ENCODE results near the gene SPRED3.

Gene SPRED3

GRCh38 chr19:38392707-38393308, 4.3 kb downstream of the SPRED3 start:
- TF ChIP-seq CTCF (IDR thresholded peaks at IDR 0.05; ENCODE audit: insufficient read depth, low read length, missing control alignments) = no peak
- DNase-seq (ENCODE audit: low read depth, low spot score) = no peak
- ChIA-PET CTCF (interaction anchor here (1.1 to 4.3 kb wide), 3 partner anchors 11 to 159 kb away, joined by 3 to 53 read pairs (median 3); partner anchors contain the start of genes FAM98C and PSMD8), POLR2A (no interaction called here)
- H3K4me3 ChIP-seq (ENCODE audit: low read depth, low read length) = no peak overlapping the region

GRCh38 chr19:38394488-38394887, 6.0 kb downstream of the SPRED3 start:
- no peak for DNase-seq (ENCODE audit: low read depth, low spot score)
- CTCF ChIA-PET = interaction anchor here (1.1 to 4.3 kb wide), 3 partner anchors 9 to 150 kb away, joined by 3 to 53 read pairs (median 4); partner anchors contain the start of genes FAM98C and PSMD8
- no peak overlapping the region for H3K4me3 ChIP-seq (ENCODE audit: low read depth, low read length)
- POLR2A ChIA-PET = no interaction called here
- TF ChIP-seq CTCF (IDR thresholded peaks at IDR 0.05; ENCODE audit: insufficient read depth, low read length, missing control alignments) = no peak

GRCh38 chr19:38395381-38396114, 7.1 kb downstream of the SPRED3 start:
- no peak for TF ChIP-seq CTCF (IDR thresholded peaks at IDR 0.05; ENCODE audit: insufficient read depth, low read length, missing control alignments)
- no peak for DNase-seq (ENCODE audit: low read depth, low spot score)
- ChIA-PET CTCF (interaction anchor here (4.3 kb wide), 1 partner anchor 8 kb away, joined by 53 read pairs; the partner anchor contains the start of gene FAM98C), POLR2A (no interaction called here)
- H3K4me3 ChIP-seq (ENCODE audit: low read depth, low read length) = no peak overlapping the region

GRCh38 chr19:38399081-38399480, 10.6 kb downstream of the SPRED3 start:
- no peak for TF ChIP-seq CTCF (IDR thresholded peaks at IDR 0.05; ENCODE audit: insufficient read depth, low read length, missing control alignments)
- POLR2A ChIA-PET = interaction anchor here (0.6 to 1.5 kb wide), 2 partner anchors 10 to 675 kb away, joined by 4 read pairs; no protein-coding TSS in a partner anchor
- H3K4me3 ChIP-seq (ENCODE audit: low read depth, low read length) = no peak overlapping the region
- CTCF ChIA-PET = interaction anchor here (0.9 to 1.7 kb wide), 2 partner anchors 9 to 165 kb away, joined by 3 to 4 read pairs; no protein-coding TSS in a partner anchor
- no peak for DNase-seq (ENCODE audit: low read depth, low spot score)

GRCh38 chr19:38399537-38399936, 11.0 kb downstream of the SPRED3 start:
- no peak overlapping the region for H3K4me3 ChIP-seq (ENCODE audit: low read depth, low read length)
- TF ChIP-seq CTCF (IDR thresholded peaks at IDR 0.05; ENCODE audit: insufficient read depth, low read length, missing control alignments) = no peak
- no peak for DNase-seq (ENCODE audit: low read depth, low spot score)
- CTCF ChIA-PET = interaction anchor here (0.7 to 1.7 kb wide), 5 partner anchors 10 to 531 kb away, joined by 3 to 7 read pairs (median 3); partner anchors contain the start of genes MRPS12 and SARS2
- POLR2A ChIA-PET = interaction anchor here (1.5 kb wide), 1 partner anchor 10 kb away, joined by 4 read pairs; no protein-coding TSS in a partner anchor

- TF ChIP-seq CTCF (IDR thresholded peaks at IDR 0.05; ENCODE audit: insufficient read depth, low read length, missing control alignments) = no peak
These were observed 11.9 kb downstream of the SPRED3 start for GRCh38 chr19:38400361-38400760.

More at GRCh38 chr19:38400361-38400760, 11.9 kb downstream of the SPRED3 start:
- no peak overlapping the region for H3K4me3 ChIP-seq (ENCODE audit: low read depth, low read length)
- CTCF ChIA-PET = interaction anchor here (0.9 to 1.7 kb wide), 5 partner anchors 11 to 166 kb away, joined by 3 to 4 read pairs (median 3); partner anchors contain the start of genes GGN and SPRED3
- POLR2A ChIA-PET = no interaction called here
- no peak for DNase-seq (ENCODE audit: low read depth, low spot score)

All from AG04449 (cell line).